ENCODE measurements around the gene FOXE3. TPM values are rescaled to one million over a fixed set of nuclear protein-coding genes. Genes with fewer than 3 reads are reported as not detected.
"Not testable (repeated sequence)": the region's sequence is repeated elsewhere in the genome, so short reads cannot be mapped to it uniquely, and the experiment has no call there.

FOXE3 gene
- total RNA-seq, 2 donors from 2014 or later: not detected

DNA sequence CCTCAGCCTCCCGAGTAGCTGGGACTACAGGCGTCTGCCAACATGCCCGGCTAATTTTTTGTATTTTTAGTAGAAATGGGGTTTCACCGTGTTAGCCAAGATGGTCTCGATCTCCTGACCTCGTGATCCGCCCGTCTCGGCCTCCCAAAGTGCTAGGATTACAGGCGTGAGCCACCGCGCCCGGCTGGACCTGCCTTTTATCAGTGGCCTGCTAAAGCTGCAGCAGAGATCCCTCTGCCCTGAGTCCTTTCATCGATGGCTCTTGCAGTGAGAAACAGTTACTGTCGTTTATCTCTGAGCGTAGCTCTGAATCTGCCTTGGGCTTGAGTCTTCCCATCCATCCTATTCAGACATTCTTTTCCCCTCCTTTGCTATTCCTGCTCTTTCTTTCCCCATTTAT lies 41.5 kb downstream of the FOXE3 start:
- H3K27ac Mint-ChIP-seq; ATAC-seq; DNase-seq (ENCODE audit: low spot score); H3K4me3 Mint-ChIP-seq; H3K9me3 Mint-ChIP-seq; H3K4me1 Mint-ChIP-seq (ENCODE audit: low read depth in 2 of 2); H3K36me3 Mint-ChIP-seq: not testable (repeated sequence)
- H3K27me3 Mint-ChIP-seq: peaks cover 30 to 60% of the 10 kb centered on the region in 2 donors

DNA sequence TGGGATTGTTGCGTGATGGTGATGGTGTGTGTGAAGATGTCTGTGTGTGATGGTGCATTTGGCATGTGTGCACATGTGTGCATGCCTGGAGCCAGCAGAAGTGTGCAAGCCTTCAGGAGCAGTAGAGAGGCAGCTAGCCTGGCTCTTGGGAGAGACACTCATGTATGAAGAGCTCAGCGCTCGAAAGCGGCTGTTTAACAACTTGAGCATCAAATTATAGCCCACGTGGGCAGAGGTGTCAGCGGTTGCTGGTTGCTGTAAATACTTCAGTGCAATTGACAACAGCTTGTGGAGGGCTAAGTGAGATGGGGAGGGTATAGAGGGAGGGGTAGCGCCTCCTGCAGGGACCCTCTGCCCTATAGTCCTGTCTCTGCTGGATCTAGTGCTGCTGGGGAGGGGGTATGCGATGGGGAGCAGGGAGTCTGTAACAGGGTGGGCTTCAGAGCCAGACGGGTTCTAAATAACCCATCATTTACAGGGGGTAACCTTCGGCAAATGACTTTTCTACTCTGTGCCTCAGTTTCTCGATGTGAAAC lies 43.2 kb downstream of the FOXE3 start:
- no peak for ATAC-seq
- no peak for DNase-seq (ENCODE audit: low spot score)
- Mint-ChIP-seq H3K4me3 (no peak overlapping the region), H3K36me3 (no peaks in the 10 kb centered on the region), H3K27ac (no peak overlapping the region), H3K9me3 (no peaks in the 10 kb centered on the region), H3K4me1 (ENCODE audit: low read depth in 2 of 2) (no peaks in the 10 kb centered on the region), H3K27me3 (peaks cover 35 to 64% of the 10 kb centered on the region in 2 donors)

DNA sequence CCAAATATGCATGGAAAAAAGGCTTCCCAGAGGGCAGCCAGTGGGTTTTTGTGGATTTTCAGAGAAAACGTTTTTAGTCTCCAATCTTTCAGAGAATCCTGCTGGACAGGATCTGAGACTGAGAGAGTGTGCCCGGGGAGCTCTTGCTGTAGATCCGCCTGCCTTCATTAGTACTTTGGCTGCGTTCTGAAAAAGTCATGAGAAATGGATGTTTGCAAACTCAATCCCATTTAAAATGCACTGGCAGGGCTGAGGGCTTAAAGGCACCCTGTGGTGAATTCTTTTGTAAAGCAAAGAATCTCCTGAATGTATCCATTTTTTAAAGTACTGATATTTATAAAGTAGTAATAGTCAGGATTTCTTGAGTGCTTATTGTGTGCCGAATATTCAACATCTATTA lies 44.0 kb downstream of the FOXE3 start:
- H3K9me3 Mint-ChIP-seq: no peaks in the 10 kb centered on the region
- ATAC-seq (no peak), DNase-seq (ENCODE audit: low spot score) (no peak)
- no peak overlapping the region for H3K4me3 Mint-ChIP-seq
- H3K4me1 Mint-ChIP-seq (ENCODE audit: low read depth in 2 of 2): no peaks in the 10 kb centered on the region
- no peak overlapping the region for H3K27ac Mint-ChIP-seq
- peaks cover 33 to 62% of the 10 kb centered on the region in 2 donors for H3K27me3 Mint-ChIP-seq
- no peaks in the 10 kb centered on the region for H3K36me3 Mint-ChIP-seq

DNA sequence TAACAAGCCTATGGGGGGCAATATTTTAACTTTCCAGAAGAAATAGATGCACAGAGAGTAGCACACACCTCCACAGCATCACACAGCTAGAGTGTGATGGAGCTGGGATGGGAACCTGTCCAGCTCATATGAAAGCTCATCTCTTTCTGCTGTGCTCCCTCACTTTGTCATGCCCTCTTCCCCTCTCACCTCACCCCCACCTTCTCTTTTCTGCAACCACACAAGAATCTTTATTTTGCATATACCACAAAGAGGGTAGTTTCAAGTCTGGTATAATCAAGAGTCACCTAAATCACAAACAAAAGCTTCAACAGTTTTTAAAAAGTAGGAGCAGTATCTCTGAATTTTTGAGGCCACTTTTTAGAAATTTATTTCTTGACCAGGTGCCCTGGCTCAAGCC lies 44.4 kb downstream of the FOXE3 start:
- no peaks in the 10 kb centered on the region for H3K36me3 Mint-ChIP-seq
- no peak overlapping the region for H3K4me3 Mint-ChIP-seq
- ATAC-seq (no peak), DNase-seq (ENCODE audit: low spot score) (no peak)
- H3K4me1 Mint-ChIP-seq (ENCODE audit: low read depth in 2 of 2): no peaks in the 10 kb centered on the region
- H3K9me3 Mint-ChIP-seq: no peaks in the 10 kb centered on the region
- H3K27me3 Mint-ChIP-seq: peaks cover 29 to 58% of the 10 kb centered on the region in 2 donors
- no peak overlapping the region for H3K27ac Mint-ChIP-seq

DNA sequence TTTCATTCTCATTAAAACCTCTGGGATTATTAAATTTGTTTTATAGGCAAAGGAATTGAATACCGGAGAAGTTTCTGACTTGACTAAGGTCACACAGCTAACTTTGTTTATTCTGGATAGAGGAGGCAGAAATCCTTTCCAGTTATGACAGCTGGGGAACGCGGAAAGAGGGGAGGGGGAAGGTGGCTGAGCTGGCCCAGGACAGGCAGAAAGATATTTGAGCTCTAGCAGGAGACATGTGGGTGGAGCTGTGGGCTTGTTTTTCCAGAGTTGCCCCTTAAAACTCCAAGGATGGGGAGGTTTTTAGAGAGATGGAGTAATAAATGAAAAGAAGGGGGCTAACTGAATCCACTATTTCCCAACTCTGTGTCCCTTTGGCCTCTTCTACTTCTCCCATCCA lies 49.5 kb downstream of the FOXE3 start:
- H3K36me3 Mint-ChIP-seq: no peaks in the 10 kb centered on the region
- no peak overlapping the region for H3K27ac Mint-ChIP-seq
- H3K27me3 Mint-ChIP-seq: peaks cover 26 to 37% of the 10 kb centered on the region in 2 donors
- no peak overlapping the region for H3K4me3 Mint-ChIP-seq
- DNase-seq (ENCODE audit: low spot score): no peak
- no peaks in the 10 kb centered on the region for H3K4me1 Mint-ChIP-seq (ENCODE audit: low read depth in 2 of 2)
- ATAC-seq: no peak
- no peaks in the 10 kb centered on the region for H3K9me3 Mint-ChIP-seq

Other genes with a start within 250 kb of the FOXE3 start
- not detected for gene PDZK1IP1, start 226.2 kb upstream of the FOXE3 start, total RNA-seq
- gene TAL1, start 184.1 kb upstream of the FOXE3 start, total RNA-seq: 1 to 10 TPM in 1 of 2 donors, not detected in 1; 1.7 TPM
- 10 to 100 TPM; 17.6 to 42.7 TPM for gene STIL, start 102.1 kb upstream of the FOXE3 start, total RNA-seq
- 100 to 1,000 TPM in 1 of 2 donors, 10 to 100 TPM in 1; 90.7 to 112 TPM for gene CMPK1, start 82.5 kb upstream of the FOXE3 start, total RNA-seq
- under 1 TPM; 0.33 to 0.36 TPM for gene FOXD2, start 21.8 kb downstream of the FOXE3 start, total RNA-seq

All from natural killer cell treated with Interleukin-12 subunit alpha and Interleukin-12 subunit beta and Interleukin-15 and Interleukin-18, amount 100 ng/mL, for 72 hours (primary cell).